GM19025 (cell line): Measurements from ENCODE around the gene GPT2.

Source experiments
- ATAC-seq: cut with Tn5 transposase; IDR thresholded peaks from one replicate; pipeline ENCODE4 v1.9.1; 2021; ENCODE audit warnings: mild to moderate bottlenecking, low read depth, moderate library complexity; ENCODE audit not compliant: unreplicated experiment

The GPT2 gene

GRCh38 chr16:46895399-46896313, 11.5 kb downstream of the GPT2 start:
- ATAC-seq = no peak

GRCh38 chr16:46896314-46896968, 12.3 kb downstream of the GPT2 start:
- no peak for ATAC-seq

- no peak for ATAC-seq
Measured at GRCh38 chr16:46897471-46897870, 13.3 kb downstream of the GPT2 start.

GRCh38 chr16:46898006-46898405, 13.8 kb downstream of the GPT2 start:
- ATAC-seq = no peak

GRCh38 chr16:46899443-46900143, 15.4 kb downstream of the GPT2 start:
- no peak for ATAC-seq

- no peak for ATAC-seq
Measured at GRCh38 chr16:46900455-46901235, 16.5 kb downstream of the GPT2 start.

- no peak for ATAC-seq
Measured at GRCh38 chr16:46901709-46902108, 17.5 kb downstream of the GPT2 start.

- ATAC-seq = no peak
Measured at GRCh38 chr16:46903255-46903905, 19.2 kb downstream of the GPT2 start.

GRCh38 chr16:46904471-46904870, 20.3 kb downstream of the GPT2 start:
- ATAC-seq = no peak

GRCh38 chr16:46906360-46907060, 22.3 kb downstream of the GPT2 start:
- ATAC-seq = no peak

GRCh38 chr16:46907061-46907774, 23.1 kb downstream of the GPT2 start:
- ATAC-seq = no peak

GRCh38 chr16:46908540-46909372, 24.6 kb downstream of the GPT2 start:
- ATAC-seq = no peak

GRCh38 chr16:46911038-46911437, 26.9 kb downstream of the GPT2 start:
- peak; percentile 70 for ATAC-seq

GRCh38 chr16:46911650-46912049, 27.5 kb downstream of the GPT2 start:
- ATAC-seq = no peak

- no peak for ATAC-seq
Measured at GRCh38 chr16:46914556-46915201, 30.5 kb downstream of the GPT2 start.

- no peak for ATAC-seq
Measured at GRCh38 chr16:46915483-46916025, 31.4 kb downstream of the GPT2 start.

GRCh38 chr16:46916980-46917379, 32.8 kb downstream of the GPT2 start:
- ATAC-seq = no peak
